Osteoblast (primary cell): ENCODE results near the gene MTO1. TPM values are rescaled to one million over a fixed set of nuclear protein-coding genes. Genes with fewer than 3 reads are reported as not detected.

ENCODE experiments used
- DNase-seq: peaks from one replicate; pipeline ENCODE4 v3.0.0; 2011; ENCODE audit warnings: low spot score, mixed read lengths; ENCODE audit not compliant: insufficient read length; ENCODE audit errors: missing footprints
- H2AFZ ChIP-seq: 2 replicates; pipeline ENCODE4 v1.6.0; 2011; ENCODE audit warnings: mild to moderate bottlenecking, low read length
- H3K27ac ChIP-seq: 2 replicates; pipeline ENCODE4 v1.5.1; 2011; ENCODE audit warnings: mild to moderate bottlenecking, low read depth, low read length, moderate library complexity
- H3K27me3 ChIP-seq: 2 replicates; pipeline ENCODE4 v1.6.0; 2012; ENCODE audit warnings: mild to moderate bottlenecking, control low read depth, inconsistent platforms, low read length, moderate library complexity; ENCODE audit not compliant: insufficient read depth
- H3K36me3 ChIP-seq: 2 replicates; pipeline ENCODE4 v1.5.1; 2011; ENCODE audit warnings: mild to moderate bottlenecking, low read length, control low read depth, moderate library complexity; ENCODE audit not compliant: insufficient read depth
- H3K4me1 ChIP-seq: 2 replicates; pipeline ENCODE4 v1.5.1; 2011; ENCODE audit warnings: mild to moderate bottlenecking, low read length, control low read depth, moderate library complexity; ENCODE audit not compliant: insufficient read depth
- H3K4me2 ChIP-seq: 2 replicates; pipeline ENCODE4 v1.6.0; 2011; ENCODE audit warnings: mild to moderate bottlenecking, low read length; ENCODE audit not compliant: insufficient read depth
- H3K4me3 ChIP-seq: fragments of 200-600 bp; sonication (generic); 3 replicates; pipeline ENCODE4 v1.5.1; 2012; ENCODE audit warnings: mild to moderate bottlenecking, low read length, inconsistent platforms; ENCODE audit not compliant: insufficient read depth
- H3K79me2 ChIP-seq: 2 replicates; pipeline ENCODE4 v1.6.0; 2012; ENCODE audit warnings: mild to moderate bottlenecking, low read length, control low read depth, inconsistent platforms; ENCODE audit not compliant: insufficient read depth
- H3K9me3 ChIP-seq: 2 replicates; pipeline ENCODE4 v1.5.1; 2011; ENCODE audit warnings: low read depth, low read length, control low read depth
- H4K20me1 ChIP-seq: 2 replicates; pipeline ENCODE4 v1.6.0; 2012; ENCODE audit warnings: mild to moderate bottlenecking, low read length, control low read depth; ENCODE audit not compliant: insufficient read depth
- CTCF ChIP-seq: IDR thresholded peaks from 2 replicates; pipeline ENCODE4 v1.5.1; 2011; ENCODE audit warnings: mild to moderate bottlenecking, low read depth, low read length, moderate library complexity; ENCODE audit errors: extremely low read depth
- total RNA-seq: library from RNA; depleted of rRNA; stranded (reverse); fragments of >200 nt; gene quantifications from 2 replicates; pipeline ENCODE4 v1.2.3, GENCODE V29; 2012

Gene MTO1
- 30.9 and 40.9 TPM in 2 replicates for total RNA-seq

GRCh38 chr6:73461537-73462350, at the start of gene MTO1:
MTO1 (plus strand) TSS chr6:73461737; CDS start chr6:73461855, 118 bp downstream.
- H2AFZ ChIP-seq: peak within 1 kb of the TSS; percentile 96
- peak; percentile 96 for DNase-seq
- no peaks in the 10 kb centered on the region for H4K20me1 ChIP-seq
- H3K4me1 ChIP-seq: peaks cover 3% of the 10 kb centered on the region
- peak within 1 kb of the TSS; percentile 84 for H3K27ac ChIP-seq
- peak within 1 kb of the TSS; percentile 81 for H3K4me3 ChIP-seq
- H3K27me3 ChIP-seq: no peaks in the 10 kb centered on the region
- TF ChIP-seq CTCF: no peak
- H3K4me2 ChIP-seq: peak within 1 kb of the TSS; percentile 99
- no peaks in the 10 kb centered on the region for H3K9me3 ChIP-seq
- H3K79me2 ChIP-seq: peaks cover 40% of the 10 kb centered on the region
- H3K36me3 ChIP-seq: peaks cover 9% of the 10 kb centered on the region

- no peak overlapping the region for H3K4me3 ChIP-seq
- H3K27ac ChIP-seq: no peak overlapping the region
- no peaks in the 10 kb centered on the region for H3K79me2 ChIP-seq
- H3K36me3 ChIP-seq: no peaks in the 10 kb centered on the region
- H3K9me3 ChIP-seq: no peaks in the 10 kb centered on the region
- no peaks in the 10 kb centered on the region for H3K27me3 ChIP-seq
- no peaks in the 10 kb centered on the region for H4K20me1 ChIP-seq
- H2AFZ ChIP-seq: no peak overlapping the region
- no peaks in the 10 kb centered on the region for H3K4me1 ChIP-seq
- DNase-seq: no peak
- no peak for TF ChIP-seq CTCF
- H3K4me2 ChIP-seq: no peak overlapping the region
Observed at GRCh38 chr6:73413102-73413501, 48.4 kb upstream of the MTO1 start.

- no peak for TF ChIP-seq CTCF
- H3K27ac ChIP-seq: no peak overlapping the region
Observed at GRCh38 chr6:73418081-73418741, 43.3 kb upstream of the MTO1 start.

GRCh38 chr6:73421534-73421933, 40.0 kb upstream of the MTO1 start:
- Histone ChIP-seq H4K20me1 (no peaks in the 10 kb centered on the region), H3K79me2 (no peaks in the 10 kb centered on the region), H3K27ac (no peak overlapping the region), H2AFZ (no peak overlapping the region), H3K36me3 (peaks cover 14% of the 10 kb centered on the region), H3K4me1 (no peaks in the 10 kb centered on the region), H3K9me3 (no peaks in the 10 kb centered on the region), H3K4me2 (no peak overlapping the region), H3K4me3 (no peak overlapping the region), H3K27me3 (no peaks in the 10 kb centered on the region)
- TF ChIP-seq CTCF: no peak
- DNase-seq: no peak

More at GRCh38 chr6:73418081-73418741, 43.3 kb upstream of the MTO1 start:
- Histone ChIP-seq H3K27me3 (no peaks in the 10 kb centered on the region), H3K79me2 (no peaks in the 10 kb centered on the region), H4K20me1 (no peaks in the 10 kb centered on the region), H2AFZ (no peak overlapping the region), H3K36me3 (peaks cover 7% of the 10 kb centered on the region), H3K4me3 (no peak overlapping the region), H3K9me3 (no peaks in the 10 kb centered on the region), H3K4me2 (no peak overlapping the region), H3K4me1 (no peaks in the 10 kb centered on the region)
- DNase-seq: peak; percentile 34
